Middle frontal gyrus (tissue), 1 donor: ENCODE measurements around the gene TADA2B.

Experiments used
- DNase-seq: peaks from one replicate; pipeline ENCODE4 v3.0.0-alpha.2; 2015; ENCODE audit warnings: low spot score; ENCODE audit errors: extremely low spot score

TADA2B gene

GRCh38 chr4:7040765-7041164 is 2.4 kb upstream of the TADA2B start:
- no peak for DNase-seq

GRCh38 chr4:7041246-7041645 is 1.9 kb upstream of the TADA2B start:
- no peak for DNase-seq

- DNase-seq = no peak
These were observed 1.2 kb upstream of the TADA2B start for GRCh38 chr4:7041801-7042502.

GRCh38 chr4:7042503-7043283 is 479 bp upstream of the TADA2B start:
- DNase-seq = peak; percentile 98

GRCh38 chr4:7044137-7044930 is 1.2 kb downstream of the TADA2B start:
- DNase-seq = no peak

- DNase-seq = no peak
These were observed 2.4 kb downstream of the TADA2B start for GRCh38 chr4:7045553-7045952.

GRCh38 chr4:7045961-7046921 is 3.1 kb downstream of the TADA2B start:
- no peak for DNase-seq

- no peak for DNase-seq
These were observed 3.8 kb downstream of the TADA2B start for GRCh38 chr4:7046971-7047370.

GRCh38 chr4:7048642-7049041 is 5.5 kb downstream of the TADA2B start:
- no peak for DNase-seq

GRCh38 chr4:7049295-7049694 is 6.1 kb downstream of the TADA2B start:
- no peak for DNase-seq

GRCh38 chr4:7049739-7050138 is 6.6 kb downstream of the TADA2B start:
- DNase-seq = no peak

GRCh38 chr4:7050481-7051143 is 7.4 kb downstream of the TADA2B start:
- DNase-seq = no peak

GRCh38 chr4:7051144-7051495 is 7.9 kb downstream of the TADA2B start:
- no peak for DNase-seq

GRCh38 chr4:7051905-7052304 is 8.7 kb downstream of the TADA2B start:
- DNase-seq = no peak

GRCh38 chr4:7052313-7052712 is 9.1 kb downstream of the TADA2B start:
- no peak for DNase-seq

- no peak for DNase-seq
These were observed 9.9 kb downstream of the TADA2B start for GRCh38 chr4:7052923-7053715.

GRCh38 chr4:7054106-7054880 is 11.1 kb downstream of the TADA2B start:
- DNase-seq = no peak

- DNase-seq = no peak
These were observed 12.2 kb downstream of the TADA2B start for GRCh38 chr4:7055111-7055989.
